GM12878 (cell line): ENCODE measurements around the gene ECM2. TPM values are rescaled to one million over a fixed set of nuclear protein-coding genes. Genes with fewer than 3 reads are reported as not detected.

Experiments used
- ATAC-seq: fragments of 200-7000 bp; cut with Tn5 transposase; 3 replicates; pipeline ENCODE4 v1.9.1; 2020; ENCODE audit warnings: mild to moderate bottlenecking, moderate library complexity
- BruUV-seq: library from RNA; stranded (reverse); fragments of 400-500 nt; replicated peaks from 2 replicates; lab custom pipeline; 2021; lab: Mats Ljungman, UMichigan
- CTCF ChIA-PET: fragments of 300-600 bp; sonication (Branson Sonifier 250); formaldehyde crosslinking; extraction: SDS; loops from one replicate; lab custom pipeline; 2021; ENCODE audit warnings: inconsistent platforms; lab: Yijun Ruan, JAX
- POLR2A ChIA-PET: fragments of 350-600 bp; formaldehyde crosslinking; extraction: SDS; loops from one replicate; lab custom pipeline; 2021; ENCODE audit warnings: inconsistent platforms; lab: Charles Lee
- RAD21 ChIA-PET: fragments of 300-600 bp; sonication (Branson Sonifier 250); formaldehyde crosslinking; loops from one replicate; lab custom pipeline; 2023; ENCODE audit warnings: antibody characterized with exemption; ENCODE audit not compliant: unreplicated experiment; lab: Charles Lee
- SMC1A ChIA-PET: fragments of 300-600 bp; sonication (Branson Sonifier 250); formaldehyde crosslinking; loops from one replicate; lab custom pipeline; 2023; ENCODE audit not compliant: unreplicated experiment, uncharacterized antibody; lab: Charles Lee
- DNase-seq: peaks from one replicate; pipeline ENCODE4 v3.0.0-alpha.2; 2011; ENCODE audit warnings: low read depth, low spot score
- FAIRE-seq: peaks from 3 replicates; lab custom pipeline; 2011; peaks lifted over from hg19 to GRCh38; lab: Jason Lieb, UNC
- H2AFZ ChIP-seq: 2 replicates; pipeline ENCODE4 v1.6.0; 2011; ENCODE audit warnings: low read depth, low read length, control low read depth; ENCODE audit not compliant: control insufficient read depth
- H3K27ac ChIP-seq: 2 replicates; pipeline ENCODE4 v1.5.1; 2011; ENCODE audit warnings: control low read depth; ENCODE audit not compliant: control insufficient read depth, insufficient read depth
- H3K27me3 ChIP-seq, 2 experiments: replicated peaks in 1 of 2; 2 replicates each; pipeline versions ENCODE4 v1.6.0 to v1.6.1; 2011; ENCODE audit warnings: low read length in 1 of 2; ENCODE audit not compliant: control insufficient read depth in 2 of 2, insufficient read depth in 2 of 2
- H3K36me3 ChIP-seq, 2 experiments: 2 replicates each; pipeline ENCODE4 v1.5.1; 2011; ENCODE audit warnings: low read length in 1 of 2; ENCODE audit not compliant: control insufficient read depth in 2 of 2, insufficient read depth in 2 of 2
- H3K4me1 ChIP-seq: 2 replicates; pipeline ENCODE4 v1.6.1; 2011; ENCODE audit warnings: mild to moderate bottlenecking, low read length, moderate library complexity, mixed read lengths; ENCODE audit not compliant: control insufficient read depth, insufficient read depth
- H3K4me2 ChIP-seq: 2 replicates; pipeline ENCODE4 v1.6.0; 2011; ENCODE audit warnings: control low read depth; ENCODE audit not compliant: control insufficient read depth, insufficient read depth
- H3K4me3 ChIP-seq: fragments of 200-600 bp; sonication (generic); 2 replicates; pipeline ENCODE4 v1.5.1; 2016
- H3K79me2 ChIP-seq: 2 replicates; pipeline ENCODE4 v1.6.0; 2011; ENCODE audit warnings: low read length; ENCODE audit not compliant: control insufficient read depth, insufficient read depth
- H3K9ac ChIP-seq: 2 replicates; pipeline ENCODE4 v1.8.0; 2011; ENCODE audit warnings: low read length, control low read depth, mixed read lengths; ENCODE audit not compliant: control insufficient read depth, insufficient read depth
- H3K9me3 ChIP-seq: replicated peaks from 3 replicates; pipeline ENCODE4 v1.5.1; 2011; ENCODE audit warnings: mild to moderate bottlenecking, low read length; ENCODE audit not compliant: control insufficient read depth, insufficient read depth
- H4K20me1 ChIP-seq: 2 replicates; pipeline ENCODE4 v1.6.0; 2011; ENCODE audit not compliant: control insufficient read depth, insufficient read depth
- CBFB ChIP-seq: IDR thresholded peaks from 2 replicates; pipeline ENCODE4 v1.6.1; 2016; ENCODE audit warnings: antibody characterized with exemption, low read depth
- CEBPB ChIP-seq, 2 experiments: fragments of 150-350 bp in 1 of 2; IDR thresholded peaks; 2 replicates each; pipeline ENCODE4 v1.6.1; 2012 to 2014; ENCODE audit warnings: low read depth in 2 of 2, low read length in 2 of 2, borderline replicate concordance in 1 of 2, inconsistent platforms in 1 of 2
- HSF1 ChIP-seq: fragments of 150-350 bp; IDR thresholded peaks from 2 replicates; pipeline ENCODE4 v1.6.1; 2014; ENCODE audit warnings: mild to moderate bottlenecking, low read depth, low read length
- RCOR1 ChIP-seq: conservative IDR thresholded peaks from 2 replicates; pipeline ENCODE4 v1.6.1; 2012; ENCODE audit warnings: low read depth, low read length, improper control_type of control experiment
- REST ChIP-seq: IDR thresholded peaks from 2 replicates; pipeline ENCODE4 v1.6.1; 2012; ENCODE audit warnings: mild to moderate bottlenecking, low read depth, low read length
- SMAD1 ChIP-seq: fragments of 450-650 bp; IDR thresholded peaks from 2 replicates; pipeline ENCODE4 v1.6.1; 2018; ENCODE audit warnings: mild to moderate bottlenecking, low read depth; ENCODE audit not compliant: partially characterized antibody
- SUZ12 ChIP-seq: fragments of 200-600 bp; sonication (generic); IDR thresholded peaks from one replicate; pipeline ENCODE4 v1.6.1; 2018; ENCODE audit warnings: antibody characterized with exemption, mild to moderate bottlenecking; ENCODE audit not compliant: unreplicated experiment
- ZBTB33 ChIP-seq: fragments of 450-650 bp; IDR thresholded peaks from 2 replicates; pipeline ENCODE4 v1.6.1; 2017; ENCODE audit warnings: mild to moderate bottlenecking
- WGBS: methylation state at CpG from one replicate; pipeline ENCODE4 v1.1.6; 2016; ENCODE audit warnings: low lambda C conversion rate; ENCODE audit not compliant: insufficient replicate concordance, insufficient coverage; ENCODE audit errors: missing lambda C conversion rate; 5-methylcytosine and 5-hydroxymethylcytosine counted together
- in situ Hi-C: fragments of 300-500 bp; cut with MboI; formaldehyde crosslinking; loops from 9 replicates; pipeline ENCODE4 v1.14.3; 2018; ENCODE audit warnings: mixed read lengths
- intact Hi-C: fragments of 100-400 bp; cut with micrococcal nuclease; formaldehyde crosslinking; loops from one replicate; pipeline ENCODE4 v1.14.2; 2022; ENCODE audit not compliant: unreplicated experiment
- polyA plus RNA-seq, 11 experiments: library from polyadenylated mRNA; depleted of rRNA in 4 of 11; unstranded in 6 of 11; stranded (reverse) in 5 of 11; fragments of >200 nt; fragmentation: Nextera tagmentation in 4 of 11; fragmentation: Illumina TruSeq in 1 of 11; extraction: Ambion mirVana in 4 of 11; extraction: Trizol in 1 of 11; gene quantifications; 1 replicate in 1 of 11; 2 replicates in 10 of 11; pipeline versions ENCODE4 v1.2.1 to v1.2.3, GENCODE V29; 2011 to 2016; ENCODE audit warnings: inconsistent platforms in 2 of 11, missing spikeins in 2 of 11, low read depth in 1 of 11
- total RNA-seq, 4 experiments: library from RNA; depleted of rRNA in 3 of 4; stranded (reverse); fragments of >200 nt in 3 of 4; fragmentation: Illumina TruSeq in 1 of 4; extraction: Trizol in 1 of 4; gene quantifications; 2 replicates each; pipeline versions ENCODE4 v1.2.1 to v1.2.3, GENCODE V29; 2013 to 2021
- TF ChIP-seq, protein P1 (sequence below): IDR thresholded peaks from 2 replicates; pipeline ENCODE4 v1.6.1; 2012; ENCODE audit warnings: low read depth, low read length, improper control_type of control experiment

Gene ECM2
- total and polyA plus RNA-seq, 10 of the 15 experiments (the other 5 are each of a cell fraction or from before 2014, with no cell fraction given): 0.03 to 0.67 (median 0.09) TPM; not detected in 2

- H3K4me2 ChIP-seq: no peak overlapping the region
- ChIA-PET RAD21 (interaction anchor here (0.9 kb wide), 1 partner anchor 9 kb away, joined by 3 read pairs; no protein-coding TSS in a partner anchor), POLR2A (no interaction called here)
- no peaks in the 10 kb centered on the region for H3K79me2 ChIP-seq
- no peaks in the 10 kb centered on the region for H3K9me3 ChIP-seq
- no peak for ATAC-seq
- TF ChIP-seq HSF1 (no peak), RCOR1 (no peak), REST (no peak), CBFB (no peak), SMAD1 (no peak), SUZ12 (no peak), ZBTB33 (no peak), CEBPB (IDR thresholded peaks at IDR 0.05; ENCODE audit: borderline replicate concordance in 1 of 2, low read depth in 2 of 2, low read length in 2 of 2) (no peak)
- TF ChIP-seq, protein P1, sequence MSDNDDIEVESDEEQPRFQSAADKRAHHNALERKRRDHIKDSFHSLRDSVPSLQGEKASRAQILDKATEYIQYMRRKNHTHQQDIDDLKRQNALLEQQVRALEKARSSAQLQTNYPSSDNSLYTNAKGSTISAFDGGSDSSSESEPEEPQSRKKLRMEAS: no peak
- TF ChIP-seq, all 136 proteins: peak for 0
- Histone ChIP-seq H3K4me1 (no peaks in the 10 kb centered on the region), H3K36me3 (no peaks in the 10 kb centered on the region), H3K4me3 (no peak overlapping the region), H3K27ac (no peak overlapping the region), H2AFZ (no peak overlapping the region), H3K9ac (no peak overlapping the region), H4K20me1 (no peaks in the 10 kb centered on the region), H3K27me3 (no peaks in the 10 kb centered on the region)
- no peak for DNase-seq
- no peak for FAIRE-seq
- 65% methylated on average over 3 of the region's 3 CpGs for WGBS
- ChIA-PET CTCF (interaction anchor here (1.0 to 1.5 kb wide), 2 partner anchors 9 to 323 kb away, joined by 3 to 4 read pairs; no protein-coding TSS in a partner anchor), SMC1A (no interaction called here)
- intact Hi-C loops (no loop called here), in situ Hi-C loops (no loop called here)
- no TSS peak for BruUV-seq
Measured at GRCh38 chr9:92463984-92464383, 71.8 kb downstream of the ECM2 start.
